H1 (cell line): ENCODE data around the gene LRBA. TPM values are rescaled to one million over a fixed set of nuclear protein-coding genes. Genes with fewer than 3 reads are reported as not detected.

Source experiments
- CTCF ChIA-PET: fragments of 300-600 bp; sonication (Branson Sonifier 250); formaldehyde crosslinking; loops from one replicate; lab custom pipeline; 2021; ENCODE audit not compliant: partially characterized antibody; lab: Charles Lee
- POLR2A ChIA-PET: fragments of 300-600 bp; sonication (Branson Sonifier 250); formaldehyde crosslinking; loops from one replicate; lab custom pipeline; 2021; ENCODE audit warnings: inconsistent platforms; ENCODE audit not compliant: partially characterized antibody; lab: Charles Lee
- DNase-seq, 2 experiments: peaks; one replicate each; pipeline versions ENCODE4 v3.0.0 to v3.0.0-alpha.2; 2010 to 2022; ENCODE audit warnings: low spot score in 2 of 2, low read depth in 1 of 2, mixed read lengths in 1 of 2
- FAIRE-seq: peaks from 2 replicates; lab custom pipeline; 2011; peaks lifted over from hg19 to GRCh38; lab: Jason Lieb, UNC
- H2AFZ ChIP-seq: 2 replicates; pipeline ENCODE4 v1.8.1; 2012; ENCODE audit warnings: low read length, inconsistent platforms
- H2AK5ac ChIP-seq: 2 replicates; pipeline ENCODE4 v1.6.1; 2013; ENCODE audit warnings: low read depth, low read length
- H2BK120ac ChIP-seq: replicated peaks from 2 replicates; pipeline ENCODE3; 2013; ENCODE audit warnings: low read depth, low read length, inconsistent platforms
- H2BK12ac ChIP-seq: 2 replicates; pipeline ENCODE4 v1.6.1; 2013; ENCODE audit warnings: low read depth, low read length
- H2BK15ac ChIP-seq: 2 replicates; pipeline ENCODE4 v1.6.1; 2013; ENCODE audit warnings: low read length
- H2BK20ac ChIP-seq: 2 replicates; pipeline ENCODE4 v1.6.1; 2013; ENCODE audit warnings: low read length
- H2BK5ac ChIP-seq: 2 replicates; pipeline ENCODE4 v1.6.1; 2013; ENCODE audit warnings: low read depth, low read length
- H3K14ac ChIP-seq: 2 replicates; pipeline ENCODE4 v1.6.1; 2013; ENCODE audit warnings: inconsistent platforms; ENCODE audit not compliant: insufficient read length
- H3K18ac ChIP-seq: 2 replicates; pipeline ENCODE4 v1.6.1; 2013; ENCODE audit warnings: low read length; ENCODE audit errors: extremely low read depth
- H3K23ac ChIP-seq: 2 replicates; pipeline ENCODE4 v1.6.1; 2013; ENCODE audit warnings: inconsistent platforms; ENCODE audit not compliant: insufficient read length
- H3K23me2 ChIP-seq: 2 replicates; pipeline ENCODE4 v1.6.1; 2013; ENCODE audit warnings: low read depth, low read length
- H3K27ac ChIP-seq: 2 replicates; pipeline ENCODE4 v1.6.1; 2011; ENCODE audit warnings: low read depth, low read length, inconsistent platforms
- H3K27me3 ChIP-seq, 4 experiments: replicated peaks in 1 of 4; 1 replicate in 1 of 4; 2 replicates in 3 of 4; pipeline versions ENCODE4 v1.6.1 to v1.8.1; 2011 to 2013; ENCODE audit warnings: low read length in 3 of 4, mild to moderate bottlenecking in 3 of 4, inconsistent platforms in 2 of 4, mixed read lengths in 2 of 4, moderate library complexity in 1 of 4; ENCODE audit not compliant: control insufficient read depth in 3 of 4, insufficient read depth in 3 of 4; ENCODE audit errors: extremely low read depth in 1 of 4
- H3K36me3 ChIP-seq, 4 experiments: 2 replicates each; pipeline versions ENCODE4 v1.6.1 to v1.8.1; 2011 to 2013; ENCODE audit warnings: mild to moderate bottlenecking in 4 of 4, low read length in 3 of 4, moderate library complexity in 2 of 4, control low read depth in 1 of 4, inconsistent platforms in 1 of 4; ENCODE audit not compliant: insufficient read depth in 4 of 4, control insufficient read depth in 2 of 4
- H3K4ac ChIP-seq: replicated peaks from 2 replicates; pipeline ENCODE3; 2013; ENCODE audit warnings: low read length, low read depth, mixed read lengths, inconsistent platforms; ENCODE audit not compliant: insufficient read length
- H3K4me1 ChIP-seq, 4 experiments: replicated peaks in 1 of 4; 1 replicate in 1 of 4; 2 replicates in 3 of 4; pipeline versions ENCODE4 v1.6.1 to v1.8.1; 2011 to 2013; ENCODE audit warnings: low read length in 3 of 4, inconsistent platforms in 2 of 4, mixed read lengths in 1 of 4; ENCODE audit not compliant: insufficient read depth in 4 of 4, control insufficient read depth in 3 of 4
- H3K4me2 ChIP-seq, 2 experiments: 2 replicates each; pipeline versions ENCODE4 v1.6.1 to v1.8.1; 2011 to 2013; ENCODE audit warnings: low read depth in 2 of 2, low read length in 2 of 2, control low read depth in 1 of 2, inconsistent platforms in 1 of 2, mild to moderate bottlenecking in 1 of 2; ENCODE audit not compliant: insufficient read depth in 1 of 2
- H3K4me3 ChIP-seq, 4 experiments: fragments of 200-600, 300-600 bp in 1 of 4; sonication (generic), shearing (Covaris generic), sonication (Bioruptor Twin) in 1 of 4; 2 replicates each; pipeline versions ENCODE4 v1.5.1 to v1.8.1; 2011 to 2016; ENCODE audit warnings: low read length in 4 of 4, low read depth in 3 of 4, control low read depth in 2 of 4, inconsistent platforms in 2 of 4, mild to moderate bottlenecking in 2 of 4, mixed read lengths in 1 of 4, moderate library complexity in 1 of 4; ENCODE audit not compliant: insufficient read depth in 2 of 4; ENCODE audit errors: extremely low read depth in 1 of 4
- H3K56ac ChIP-seq: replicated peaks from 2 replicates; pipeline ENCODE3; 2013; ENCODE audit warnings: low read depth, mild to moderate bottlenecking, mixed read lengths, low read length, inconsistent platforms; ENCODE audit not compliant: insufficient read length
- H3K79me1 ChIP-seq: 2 replicates; pipeline ENCODE4 v1.6.1; 2013; ENCODE audit warnings: low read depth, low read length, control low read depth
- H3K79me2 ChIP-seq, 2 experiments: 2 replicates each; pipeline versions ENCODE4 v1.6.1 to v1.8.1; 2012 to 2013; ENCODE audit warnings: low read length in 2 of 2, mild to moderate bottlenecking in 2 of 2, inconsistent platforms in 1 of 2; ENCODE audit not compliant: insufficient read depth in 2 of 2, control insufficient read depth in 1 of 2
- H3K9ac ChIP-seq, 4 experiments: replicated peaks in 1 of 4; 1 replicate in 1 of 4; 2 replicates in 3 of 4; pipeline versions ENCODE4 v1.6.1 to v1.8.1; 2011 to 2013; ENCODE audit warnings: low read depth in 3 of 4, low read length in 3 of 4, control low read depth in 2 of 4, mild to moderate bottlenecking in 2 of 4, moderate library complexity in 2 of 4, inconsistent platforms in 1 of 4; ENCODE audit errors: extremely low read depth in 1 of 4
- H3K9me3 ChIP-seq, 2 experiments: 2 replicates each; pipeline versions ENCODE4 v1.6.1 to v1.8.1; 2012 to 2013; ENCODE audit warnings: mild to moderate bottlenecking in 2 of 2, moderate library complexity in 2 of 2, control low read depth in 1 of 2, inconsistent platforms in 1 of 2, low read depth in 1 of 2, low read length in 1 of 2, mixed read lengths in 1 of 2; ENCODE audit not compliant: insufficient read depth in 2 of 2
- H4K20me1 ChIP-seq, 2 experiments: replicated peaks in 1 of 2; 2 replicates each; pipeline versions ENCODE3 to v1.8.1; 2011 to 2013; ENCODE audit warnings: inconsistent platforms in 2 of 2, low read length in 2 of 2, mild to moderate bottlenecking in 1 of 2; ENCODE audit not compliant: insufficient read depth in 2 of 2, control insufficient read depth in 1 of 2
- H4K5ac ChIP-seq: 2 replicates; pipeline ENCODE4 v1.6.1; 2013; ENCODE audit warnings: low read length, low read depth, mixed read lengths, inconsistent platforms; ENCODE audit not compliant: insufficient read length
- H4K8ac ChIP-seq: 2 replicates; pipeline ENCODE4 v1.8.0; 2013; ENCODE audit warnings: mild to moderate bottlenecking, moderate library complexity, low read length, inconsistent platforms; ENCODE audit not compliant: insufficient read depth; ENCODE audit errors: extremely low read depth
- H4K91ac ChIP-seq: replicated peaks from 2 replicates; pipeline ENCODE3; 2013; ENCODE audit warnings: low read length, mixed read lengths, inconsistent platforms; ENCODE audit not compliant: insufficient read length
- ATF3 ChIP-seq: IDR thresholded peaks from 2 replicates; pipeline ENCODE4 v1.6.1; 2011; ENCODE audit warnings: low read depth, mild to moderate bottlenecking, low read length; ENCODE audit not compliant: insufficient read depth
- CBX8 ChIP-seq: fragments of 300-800, 300-1000 bp; sonication (generic); IDR thresholded peaks from 2 replicates; pipeline ENCODE4 v1.7.1; 2016; ENCODE audit warnings: low read depth, low read length, borderline replicate concordance
- MAFK ChIP-seq: IDR thresholded peaks from 2 replicates; pipeline ENCODE4 v1.6.1; 2012; ENCODE audit warnings: low read depth, mild to moderate bottlenecking, improper control_type of control experiment, low read length
- RFX5 ChIP-seq: IDR thresholded peaks from 2 replicates; pipeline ENCODE4 v1.6.1; 2011; ENCODE audit warnings: low read depth, low read length, improper control_type of control experiment, borderline replicate concordance
- SIX5 ChIP-seq: IDR thresholded peaks from 2 replicates; pipeline ENCODE4 v1.6.1; 2011; ENCODE audit warnings: mild to moderate bottlenecking, low read depth, low read length
- SRF ChIP-seq: IDR thresholded peaks from 2 replicates; pipeline ENCODE4 v1.6.1; 2011; ENCODE audit warnings: mild to moderate bottlenecking, low read depth, low read length, moderate library complexity
- YY1 ChIP-seq: IDR thresholded peaks from 2 replicates; pipeline ENCODE4 v1.6.1; 2011; ENCODE audit warnings: low read depth, mild to moderate bottlenecking, low read length
- WGBS, 2 experiments: shearing (Covaris generic) in 1 of 2; methylation state at CpG; one replicate each; pipeline versions ENCODE4 v1.1.6 to v1.1.7; 2013 to 2015; ENCODE audit warnings: low lambda C conversion rate in 2 of 2, mixed read lengths in 2 of 2, inconsistent platforms in 1 of 2, low coverage in 1 of 2, missing lambda C conversion rate in 1 of 2; ENCODE audit not compliant: insufficient replicate concordance in 2 of 2, insufficient coverage in 1 of 2, insufficient read length in 1 of 2; ENCODE audit errors: extremely low coverage in 1 of 2, missing lambda C conversion rate in 1 of 2; 5-methylcytosine and 5-hydroxymethylcytosine counted together
- polyA plus RNA-seq, 7 experiments: library from polyadenylated mRNA; depleted of rRNA in 3 of 7; stranded (reverse) in 5 of 7; unstranded in 2 of 7; fragments of >200 nt in 5 of 7; fragments of 200-250 nt in 2 of 7; gene quantifications; 1 replicate in 5 of 7; 2 replicates in 1 of 7; 4 replicates in 1 of 7; pipeline versions ENCODE4 v1.2.1 to v1.2.3, GENCODE V29; 2011 to 2013; ENCODE audit warnings: missing spikeins in 2 of 7, mixed read lengths in 2 of 7
- total RNA-seq: library from RNA; stranded (reverse); fragmentation: NEBNext Ultra II Directional; extraction: Animal tissue kit (Norgen Biotek cat#: 25700); gene quantifications from 2 replicates; pipeline ENCODE4 v1.2.1, GENCODE V29; 2021

The LRBA gene
- total and polyA plus RNA-seq, 2 of the 8 experiments (the other 6 are each of a cell fraction or from before 2014, with no cell fraction given): 54.6 to 83.2 TPM

GRCh38 chr4:150561143-150561737, 453.8 kb downstream of the LRBA start:
- Histone ChIP-seq H3K56ac (no peak overlapping the region), H4K8ac (no peak overlapping the region), H3K23ac (no peak overlapping the region), H2BK120ac (no peak overlapping the region), H2BK20ac (no peak overlapping the region), H2BK15ac (no peak overlapping the region), H4K91ac (no peak overlapping the region), H3K27me3 (no peaks in the 10 kb centered on the region), H3K18ac (no peak overlapping the region), H2BK12ac (no peak overlapping the region), H3K4me1 (no peaks in the 10 kb centered on the region), H3K4ac (no peak overlapping the region), H2AK5ac (no peak overlapping the region), H3K14ac (no peak overlapping the region), H3K9me3 (peaks cover 3 to 4% of the 10 kb centered on the region in 2 experiments; a peak in 2 of 4 replicates), H3K79me2 (no peaks in the 10 kb centered on the region), H3K79me1 (no peaks in the 10 kb centered on the region), H2AFZ (no peak overlapping the region), H3K4me2 (no peak overlapping the region), H3K4me3 (no peak overlapping the region), H3K27ac (no peak overlapping the region), H3K23me2 (no peaks in the 10 kb centered on the region), H2BK5ac (no peak overlapping the region), H3K9ac (no peak overlapping the region), H4K20me1 (no peaks in the 10 kb centered on the region), H3K36me3 (no peaks in the 10 kb centered on the region), H4K5ac (no peak overlapping the region)
- no peak for TF ChIP-seq CBX8
- no peak for TF ChIP-seq SRF
- TF ChIP-seq SIX5: no peak
- TF ChIP-seq YY1: no peak
- no peak for TF ChIP-seq ATF3
- TF ChIP-seq RFX5: no peak
- TF ChIP-seq MAFK: no peak
- POLR2A ChIA-PET: no interaction called here
- DNase-seq: no peak
- CTCF ChIA-PET: no interaction called here
- FAIRE-seq: no peak
- 86% methylated on average over 2 of the region's 2 CpGs; no CpG with 5 or more reads in 1 of the 2 experiments for WGBS, 2 experiments
